ENCODE data around the gene PIGU.
"Not testable (repeated sequence)": the region's sequence is repeated elsewhere in the genome, so short reads cannot be mapped to it uniquely, and the experiment has no call there.

The PIGU gene, protein sequence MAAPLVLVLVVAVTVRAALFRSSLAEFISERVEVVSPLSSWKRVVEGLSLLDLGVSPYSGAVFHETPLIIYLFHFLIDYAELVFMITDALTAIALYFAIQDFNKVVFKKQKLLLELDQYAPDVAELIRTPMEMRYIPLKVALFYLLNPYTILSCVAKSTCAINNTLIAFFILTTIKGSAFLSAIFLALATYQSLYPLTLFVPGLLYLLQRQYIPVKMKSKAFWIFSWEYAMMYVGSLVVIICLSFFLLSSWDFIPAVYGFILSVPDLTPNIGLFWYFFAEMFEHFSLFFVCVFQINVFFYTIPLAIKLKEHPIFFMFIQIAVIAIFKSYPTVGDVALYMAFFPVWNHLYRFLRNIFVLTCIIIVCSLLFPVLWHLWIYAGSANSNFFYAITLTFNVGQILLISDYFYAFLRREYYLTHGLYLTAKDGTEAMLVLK

DNA sequence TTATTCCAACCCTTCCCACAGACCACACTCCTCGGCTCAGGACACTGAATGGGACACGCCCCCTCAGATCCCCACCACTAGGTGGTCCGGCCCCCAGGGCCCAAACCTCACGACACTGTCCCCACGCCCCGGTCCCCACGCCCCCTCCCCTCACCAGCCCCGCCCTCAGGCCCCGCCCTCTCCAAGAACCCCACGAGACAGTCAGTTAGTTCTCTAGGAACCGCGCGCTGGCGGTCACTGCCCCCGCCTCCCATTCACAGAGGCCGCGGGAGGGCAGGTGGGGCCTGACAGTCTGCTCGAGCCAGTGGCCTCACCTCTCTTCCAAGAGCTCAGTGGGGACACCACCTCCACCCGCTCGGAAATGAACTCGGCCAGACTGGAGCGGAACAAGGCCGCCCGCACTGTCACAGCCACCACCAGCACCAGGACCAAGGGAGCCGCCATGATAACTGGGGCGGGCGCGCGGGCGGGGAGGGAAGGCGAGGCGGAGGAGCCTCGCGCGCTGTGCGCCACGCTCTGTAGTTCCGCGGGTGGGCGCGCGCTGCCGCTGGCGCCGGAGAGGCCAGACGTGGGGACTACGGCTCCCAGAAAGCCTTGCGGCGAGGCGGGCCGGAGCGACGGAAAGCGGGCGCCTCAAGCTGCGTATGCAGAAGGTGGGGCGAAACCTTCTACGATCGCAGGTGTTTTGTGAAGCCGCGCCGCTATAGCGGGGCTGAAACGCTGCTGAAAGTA, at the start of gene PIGU:
TSS of gene PIGU (minus strand) at position 451 of the 732 bp plus-strand sequence. CDS start at position 444, 7 bp downstream.
- peak; percentile 93 for DNase-seq (ENCODE audit: low read depth)

DNA sequence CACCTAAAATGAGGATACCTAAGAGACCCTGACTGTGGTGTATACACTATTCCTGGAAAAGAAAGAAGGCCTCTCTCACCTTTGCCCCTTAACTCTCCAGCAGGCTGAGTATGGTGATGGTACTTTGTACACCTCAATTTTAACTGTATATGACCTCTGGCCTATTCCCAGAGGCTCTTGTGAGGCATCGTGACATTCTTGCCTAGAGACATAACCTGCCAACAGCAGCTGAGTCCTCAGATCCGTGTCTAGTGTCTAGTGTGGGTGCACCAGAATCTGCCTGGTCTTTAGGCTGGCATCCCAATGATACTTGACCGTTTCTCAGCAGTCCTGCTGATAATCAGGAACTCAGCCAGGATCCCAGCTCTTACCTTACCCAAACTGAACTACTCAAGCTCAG, 47.3 kb upstream of the PIGU start:
- no peak for DNase-seq (ENCODE audit: low read depth)

DNA sequence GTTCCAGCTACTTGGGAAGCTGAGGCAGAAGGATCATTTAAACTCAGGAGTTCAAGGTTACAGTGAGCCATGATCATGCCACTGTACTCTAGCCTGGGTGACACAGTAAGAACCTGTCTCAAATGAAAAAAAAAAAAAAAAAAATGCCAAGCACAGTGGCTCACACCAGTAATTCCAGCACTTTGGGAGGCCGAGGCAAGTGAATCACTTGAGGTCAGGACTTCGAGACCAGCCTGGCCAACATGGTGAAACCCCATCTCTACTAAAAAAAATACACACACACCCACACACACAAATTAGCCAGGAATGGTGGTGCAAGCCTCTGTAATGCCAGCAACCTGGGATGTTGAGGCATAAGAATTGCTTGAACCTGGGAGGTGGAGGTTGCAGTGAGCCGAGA, 45.7 kb upstream of the PIGU start:
- DNase-seq (ENCODE audit: low read depth) = peak; percentile 26

DNA sequence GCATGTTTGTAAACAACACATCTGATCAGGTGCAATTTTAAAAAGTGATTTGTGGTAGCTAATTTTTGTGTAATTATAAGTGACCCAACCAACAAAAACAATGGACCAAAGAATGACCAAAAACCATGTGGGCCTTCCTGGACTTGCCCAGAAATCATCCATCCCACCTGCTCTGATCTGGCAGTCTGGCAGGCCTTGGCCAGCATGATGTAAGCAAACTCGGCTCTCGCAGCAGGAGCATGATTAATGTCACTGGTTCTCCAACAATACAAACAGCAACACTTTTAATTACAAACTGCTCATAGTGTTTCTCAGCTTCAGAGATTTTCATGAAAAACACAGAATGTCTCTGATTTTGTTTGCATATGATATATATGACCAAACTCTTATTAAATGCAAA, 43.4 kb upstream of the PIGU start:
- DNase-seq (ENCODE audit: low read depth) = no peak

DNA sequence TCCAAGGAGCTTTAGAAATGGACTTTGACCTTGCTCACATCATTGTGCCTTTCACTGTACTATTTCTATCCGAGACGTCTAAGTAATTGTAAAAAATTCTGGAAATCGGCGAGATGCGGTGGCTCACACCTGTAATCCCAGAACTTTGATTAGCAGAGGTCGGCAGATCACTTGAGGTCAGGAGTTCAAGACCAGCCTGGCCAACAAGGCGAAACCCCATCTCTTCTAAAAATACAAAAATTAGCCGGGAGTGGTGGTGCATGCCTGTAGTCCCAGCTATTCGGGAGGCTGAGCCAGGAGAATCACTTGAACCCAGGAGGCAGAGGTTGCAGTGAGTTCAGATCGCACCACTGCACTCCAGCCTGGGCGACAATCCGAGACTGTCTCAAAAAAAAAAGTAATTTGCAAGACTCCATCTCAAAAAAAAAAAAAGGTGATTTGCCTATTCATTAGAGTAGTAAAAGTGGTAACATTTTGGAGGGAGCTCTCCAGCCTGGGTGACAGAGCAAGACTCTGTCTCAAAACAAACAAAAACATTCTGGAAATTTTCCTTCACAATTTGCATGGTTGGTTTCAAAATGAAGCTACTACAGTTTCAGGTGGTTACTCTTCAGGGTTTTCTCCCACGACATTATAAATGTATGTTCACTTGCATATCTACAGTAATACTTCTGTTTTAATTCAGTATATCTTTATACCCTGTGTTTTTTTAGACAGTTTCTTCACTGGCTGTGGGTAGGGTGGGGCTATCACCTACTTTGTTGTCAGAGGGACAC, 42.5 kb upstream of the PIGU start:
- not testable (repeated sequence) for DNase-seq (ENCODE audit: low read depth)

DNA sequence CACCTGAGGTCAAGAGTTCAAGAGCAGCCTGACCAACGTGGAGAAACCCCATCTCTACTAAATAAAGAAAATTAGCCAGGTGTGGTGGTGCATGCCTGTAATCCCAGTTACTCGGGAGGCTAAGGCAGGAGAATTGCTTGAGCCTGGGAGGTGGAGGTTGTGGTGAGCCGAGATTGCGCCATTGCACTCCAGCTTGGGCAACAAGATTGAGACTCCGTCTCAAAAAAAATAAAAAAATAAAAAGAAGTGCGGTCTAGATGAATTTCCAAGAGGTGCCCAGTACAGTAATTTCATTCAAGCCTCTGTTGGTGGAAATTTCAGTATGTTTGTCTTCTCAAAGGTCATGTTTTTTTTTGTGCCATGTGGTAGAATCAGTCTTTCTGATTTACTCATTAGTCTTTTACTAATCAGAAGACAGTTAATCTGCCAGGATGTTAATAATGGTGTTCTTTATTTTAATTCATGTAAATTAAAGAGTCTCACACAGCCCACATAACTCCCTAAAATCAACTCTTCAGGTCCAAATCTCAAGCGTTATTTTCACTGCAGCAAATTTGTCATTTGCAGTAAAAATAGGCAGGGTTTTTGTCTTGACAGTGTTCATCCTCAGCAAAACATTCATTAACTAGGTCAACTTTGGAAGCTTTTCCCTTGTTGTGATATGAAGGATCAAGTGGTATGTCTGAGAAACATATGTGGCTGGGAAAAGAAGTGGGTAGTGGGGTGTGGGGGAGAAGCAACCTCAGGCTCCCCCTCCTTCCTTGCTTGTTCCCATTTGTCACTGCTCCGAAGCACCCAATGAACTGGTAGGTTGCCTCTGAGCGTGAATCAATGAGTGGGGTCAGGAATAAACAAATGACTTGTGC, 40.6 kb upstream of the PIGU start:
- DNase-seq (ENCODE audit: low read depth) = no peak

DNA sequence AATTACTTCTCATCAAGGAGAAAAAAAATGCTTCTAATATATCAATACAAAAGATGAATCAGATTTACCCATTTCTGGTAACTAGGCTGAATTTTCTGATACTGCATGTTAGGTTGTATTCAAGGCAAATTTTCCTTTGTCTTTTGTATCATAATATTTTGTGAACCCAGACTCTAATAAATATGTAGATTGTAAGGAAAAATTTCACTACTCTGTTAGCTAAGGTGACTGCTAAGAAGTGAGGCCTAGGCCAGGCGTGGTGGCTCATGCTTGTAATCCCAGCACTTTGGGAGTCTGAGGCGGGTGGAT, 40.0 kb upstream of the PIGU start:
- no peak for DNase-seq (ENCODE audit: low read depth)

DNA sequence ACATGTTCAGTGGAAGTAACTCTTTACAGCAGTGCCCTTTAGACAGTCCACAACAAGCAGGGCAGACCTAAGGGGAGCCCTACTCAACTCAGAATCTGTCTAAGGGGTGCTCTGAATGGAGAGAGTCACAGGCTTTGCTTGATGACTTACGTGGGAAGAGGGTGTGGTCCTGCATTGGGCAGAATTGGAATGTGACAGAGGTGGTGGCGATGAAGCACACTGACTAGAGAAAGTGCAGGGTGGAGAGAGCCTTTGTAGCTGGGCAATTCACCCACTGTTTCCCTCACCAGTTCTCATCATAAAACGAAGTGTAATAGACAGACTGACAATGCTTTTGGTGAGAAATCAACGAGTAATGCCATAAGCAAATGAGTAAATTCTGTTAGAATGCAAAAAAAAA, 38.5 kb upstream of the PIGU start:
- peak; percentile 23 for DNase-seq (ENCODE audit: low read depth)

DNA sequence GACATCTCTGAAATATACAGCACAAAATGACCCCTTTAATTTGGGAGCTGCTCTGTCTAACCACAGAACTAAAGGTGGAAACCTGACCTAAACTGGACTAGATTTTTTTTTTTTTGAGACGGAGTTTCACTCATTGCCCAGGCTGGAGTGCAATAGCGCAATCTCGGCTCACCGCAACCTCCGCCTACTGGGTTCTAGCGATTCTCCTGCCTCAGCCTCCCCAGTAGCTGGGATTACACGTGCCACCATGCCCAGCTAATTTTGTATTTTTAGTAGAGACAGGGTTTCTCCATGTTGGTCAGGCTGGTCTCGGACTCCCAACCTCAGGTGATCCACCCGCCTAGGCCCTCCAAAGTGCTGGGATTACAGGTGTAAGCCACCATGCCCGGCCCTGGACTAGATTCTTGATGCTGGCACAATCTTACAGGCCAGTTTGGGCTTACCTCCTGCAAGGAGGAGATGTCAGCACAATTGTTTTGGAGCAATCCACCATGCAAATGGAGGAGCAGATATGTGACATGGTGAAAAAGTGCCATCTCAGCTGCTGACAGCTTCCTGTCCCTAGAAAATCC, 37.1 kb upstream of the PIGU start:
- not testable (repeated sequence) for DNase-seq (ENCODE audit: low read depth)

DNA sequence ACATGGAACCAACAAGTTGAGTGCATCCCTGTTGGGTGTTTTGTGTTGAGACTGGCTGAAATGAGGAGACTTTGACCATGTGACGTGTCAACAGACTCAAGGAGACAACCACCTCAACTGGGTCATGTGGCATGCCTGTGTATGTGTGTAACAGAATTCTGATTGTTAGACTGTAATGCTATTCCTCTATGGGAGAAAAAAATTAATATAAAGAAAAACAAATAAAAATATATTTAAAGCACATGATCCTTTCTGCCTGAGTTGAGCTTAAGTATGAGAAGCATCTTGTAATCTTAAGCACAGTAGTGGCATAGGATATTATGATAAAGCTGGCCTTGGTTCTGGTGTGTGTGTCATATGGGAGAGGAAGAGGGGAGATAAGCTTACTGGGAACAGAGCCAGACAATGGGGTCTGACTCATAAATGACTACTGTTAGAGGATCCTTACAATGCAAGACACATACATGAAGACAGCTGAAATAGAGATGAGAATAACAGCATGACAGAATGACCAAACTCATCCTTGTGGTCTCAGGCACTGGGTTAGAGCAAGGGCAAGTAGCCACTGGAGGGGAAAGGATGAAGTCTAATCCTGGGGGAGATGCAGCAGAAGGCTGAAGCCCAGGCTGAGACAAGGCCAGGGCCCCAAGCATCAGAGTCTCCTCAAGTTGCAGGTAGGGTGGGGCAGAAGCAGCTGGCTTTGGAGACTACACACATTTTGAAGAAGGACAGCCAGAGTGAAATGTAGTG, 36.5 kb upstream of the PIGU start:
- DNase-seq (ENCODE audit: low read depth) = peak; percentile 99

DNA sequence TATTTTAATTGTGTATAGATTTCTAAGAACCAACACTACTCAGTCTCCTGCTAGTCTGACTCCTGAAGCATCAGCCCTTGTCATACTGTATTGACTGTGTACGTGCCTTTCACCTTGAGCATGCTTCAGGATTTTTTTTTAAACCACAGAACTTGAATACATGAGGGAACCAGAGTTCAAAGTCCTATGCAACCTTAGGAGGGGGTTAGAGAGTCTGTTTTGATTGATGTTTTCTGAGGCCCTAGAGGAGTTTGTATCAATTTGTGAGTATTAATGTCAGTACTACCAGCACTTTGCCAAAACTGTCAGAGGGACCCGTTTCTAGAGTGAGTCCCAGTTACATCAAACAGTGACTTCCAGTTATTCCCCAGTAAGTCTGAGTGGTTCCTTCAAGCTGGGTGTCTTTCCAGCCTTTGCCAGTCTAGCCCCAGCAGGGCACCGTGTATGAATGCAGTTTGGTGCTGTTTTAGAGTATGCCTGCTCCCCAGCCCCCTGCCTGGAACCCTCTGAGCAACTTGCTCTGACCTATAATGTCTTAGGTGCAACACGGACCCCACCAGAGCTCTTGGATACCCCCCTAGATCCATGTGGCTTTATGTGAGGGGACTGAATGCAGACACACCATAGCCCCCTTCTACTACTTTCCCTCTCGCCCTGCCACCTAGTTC, 35.8 kb upstream of the PIGU start:
- no peak for DNase-seq (ENCODE audit: low read depth)

DNA sequence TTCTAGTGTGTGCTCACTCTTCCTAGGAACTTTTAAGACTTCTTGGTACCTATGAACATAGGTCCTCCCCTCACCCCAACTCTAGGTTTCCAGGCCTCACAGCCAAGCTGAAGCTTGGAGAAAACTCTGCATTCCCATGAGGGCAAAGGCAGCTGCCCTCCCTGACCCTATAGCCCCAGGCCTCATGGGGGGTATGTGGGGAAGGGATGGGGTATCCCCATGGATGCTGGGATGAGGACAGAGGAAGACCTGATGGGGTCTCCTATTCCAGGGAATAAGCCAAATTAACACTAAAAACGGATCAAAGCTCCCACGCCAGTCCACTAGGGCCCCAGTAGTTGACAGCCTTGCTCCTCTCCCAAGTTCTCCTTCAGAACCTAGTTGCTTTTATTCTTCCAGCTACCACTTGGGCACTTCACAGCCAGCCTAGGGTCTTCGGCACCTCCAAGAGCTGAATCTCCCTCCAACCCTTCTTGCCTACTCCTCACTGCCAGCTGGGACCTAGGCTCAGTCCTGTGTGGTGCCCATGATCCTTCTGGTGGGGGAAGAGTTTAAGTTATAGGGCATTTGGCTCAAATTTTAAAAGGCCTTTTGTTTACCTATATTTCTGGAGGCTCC, 35.0 kb upstream of the PIGU start:
- DNase-seq (ENCODE audit: low read depth) = no peak

DNA sequence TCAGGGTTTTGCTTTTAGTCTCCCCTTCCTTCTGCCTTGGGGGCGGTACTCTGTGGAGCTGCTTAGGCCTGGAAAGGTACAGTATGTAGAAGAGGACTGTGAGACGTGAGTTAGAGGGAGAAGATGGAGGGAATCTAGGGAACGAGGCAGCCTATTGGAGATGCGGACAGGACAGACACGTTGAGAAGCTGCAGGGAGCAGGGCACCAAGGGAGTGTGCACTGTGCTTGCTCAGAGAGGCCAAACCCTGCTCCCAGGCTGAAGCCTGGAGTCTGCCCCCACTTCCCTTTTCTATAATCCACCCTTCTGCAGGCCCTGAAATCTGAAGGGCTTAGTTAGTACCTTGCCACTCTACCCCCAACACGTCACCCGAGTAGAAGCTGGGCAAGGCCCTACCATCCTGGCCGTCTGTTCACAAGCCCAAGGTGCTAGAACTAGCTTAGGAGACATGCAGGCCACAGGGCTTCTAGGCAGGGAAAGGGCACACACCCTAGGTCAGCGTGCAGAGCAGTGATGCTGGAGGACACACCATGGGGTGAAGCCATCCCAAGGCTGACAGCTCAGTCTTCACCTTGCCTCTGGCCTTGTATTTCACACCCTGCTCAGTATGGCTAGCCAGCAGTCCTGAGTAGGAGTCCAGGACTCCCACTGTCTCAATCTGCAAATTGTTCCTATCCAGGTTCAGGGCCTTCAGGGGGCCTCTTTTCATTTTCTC, 34.1 kb upstream of the PIGU start:
- no peak for DNase-seq (ENCODE audit: low read depth)

DNA sequence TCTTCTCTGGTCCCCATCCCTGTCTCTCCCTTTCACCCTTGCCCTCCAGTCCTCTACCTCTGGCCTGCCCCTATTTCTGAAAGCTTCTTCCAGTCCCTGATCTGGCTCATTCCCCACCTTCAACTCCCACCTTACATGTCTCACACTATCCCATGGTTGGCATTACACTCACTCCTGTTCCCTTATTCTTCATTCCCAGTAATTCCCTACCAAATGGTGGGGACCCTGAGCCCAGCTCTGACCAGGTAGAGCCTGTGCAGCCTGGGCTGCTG, 33.6 kb upstream of the PIGU start:
- DNase-seq (ENCODE audit: low read depth) = no peak

DNA sequence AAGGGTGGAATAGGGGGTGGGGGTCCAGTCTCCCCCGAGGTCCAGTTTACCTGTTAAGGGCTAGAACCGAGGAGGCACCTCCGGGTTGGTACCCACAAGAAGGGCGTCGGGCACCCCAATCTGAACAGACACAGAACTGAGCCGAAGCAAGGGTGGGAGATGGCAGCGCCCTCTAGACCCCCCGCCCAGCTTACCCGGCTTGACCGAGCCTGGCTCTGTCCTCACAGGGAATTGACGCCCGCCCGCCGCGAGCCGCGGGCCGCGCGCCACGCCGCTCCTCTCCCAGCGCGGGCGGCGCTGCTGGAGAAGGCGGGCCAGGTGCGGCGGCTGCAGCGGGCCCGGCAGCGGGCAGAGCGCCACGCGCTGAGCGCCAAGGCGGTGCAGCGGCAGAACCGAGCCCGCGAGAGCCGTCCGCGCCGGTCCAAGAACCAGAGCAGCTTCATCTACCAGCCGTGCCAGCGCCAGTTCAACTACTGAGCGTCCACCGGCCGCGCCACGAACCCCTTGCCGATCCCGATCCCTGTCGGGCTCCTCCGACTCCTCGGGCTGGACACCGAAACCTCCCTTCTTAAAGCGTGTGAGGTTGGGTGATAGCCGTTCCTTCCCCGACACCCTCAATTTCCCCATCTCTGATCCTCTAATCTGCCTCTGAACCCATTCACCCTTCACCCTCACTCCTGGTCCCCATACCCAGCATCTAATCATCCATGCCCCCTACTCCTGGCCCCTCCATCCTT, 33.1 kb upstream of the PIGU start:
- DNase-seq (ENCODE audit: low read depth) = peak; percentile 76

DNA sequence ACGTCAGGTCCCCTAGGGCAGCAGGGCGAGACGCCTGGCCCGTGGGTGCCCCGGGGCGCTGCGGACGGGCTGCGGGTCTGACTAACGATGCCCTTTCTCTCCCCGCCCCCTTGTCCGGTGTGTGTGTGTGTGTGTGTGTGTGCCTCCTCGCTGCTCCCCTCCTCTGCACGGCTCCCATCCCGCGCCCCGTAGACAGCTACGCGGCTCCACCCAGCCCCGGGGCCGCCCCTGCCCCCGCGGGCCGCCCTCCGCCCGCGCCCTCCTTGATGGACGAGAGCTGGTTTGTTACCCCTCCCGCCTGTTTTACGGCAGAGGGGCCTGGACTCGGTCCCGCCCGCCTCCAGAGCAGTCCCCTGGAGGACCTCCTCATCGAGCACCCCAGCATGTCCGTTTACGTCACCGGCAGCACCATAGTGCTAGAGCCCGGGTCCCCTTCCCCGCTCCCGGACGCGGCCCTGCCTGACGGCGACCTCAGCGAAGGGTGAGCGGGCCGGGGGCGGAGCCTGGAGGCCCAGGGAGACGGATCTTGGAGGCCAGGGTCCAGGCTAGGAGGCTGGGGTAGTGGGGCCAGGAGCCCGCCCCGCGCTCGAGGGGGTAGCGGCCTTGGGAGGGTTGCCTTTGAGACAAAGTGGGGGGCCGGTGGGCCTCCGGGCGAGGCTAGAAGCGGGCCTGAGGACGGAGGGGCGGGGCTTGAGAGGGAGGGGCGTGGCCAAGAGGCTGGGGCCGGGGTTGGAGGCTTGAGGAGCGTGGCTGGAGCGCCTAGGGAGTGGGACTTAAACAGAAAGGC, 32.3 kb upstream of the PIGU start:
- peak; percentile 85 for DNase-seq (ENCODE audit: low read depth)

DNA sequence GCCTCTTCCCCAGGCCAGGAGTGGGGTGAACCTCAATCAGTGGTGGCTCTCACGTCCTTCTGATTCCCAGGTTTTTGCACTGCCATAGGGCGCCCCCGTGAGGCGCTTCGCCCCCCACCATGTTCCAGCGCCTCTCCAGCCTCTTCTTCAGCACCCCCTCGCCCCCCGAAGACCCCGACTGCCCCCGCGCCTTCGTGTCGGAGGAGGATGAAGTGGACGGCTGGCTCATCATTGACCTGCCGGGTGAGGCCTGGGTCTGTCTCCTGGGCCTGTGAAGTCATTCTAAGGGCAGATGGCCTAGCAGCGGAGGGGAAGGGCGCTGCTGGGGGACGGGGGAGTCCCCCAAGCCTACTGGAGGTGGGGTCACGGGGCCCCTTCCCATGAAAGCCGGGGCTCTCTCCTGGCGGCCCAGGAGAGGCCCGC, 31.7 kb upstream of the PIGU start:
- peak; percentile 54 for DNase-seq (ENCODE audit: low read depth)

Measured in EH (cell line).